ENCODE measurements around the gene FOXC2.

FOXC2 gene

GRCh38 chr16:86566601-86566965 is at the start of gene FOXC2:
FOXC2 (plus strand) TSS chr16:86566829; CDS start chr16:86567336, 507 bp downstream.
- DNase-seq = no peak

GRCh38 chr16:86517033-86517432 is 49.6 kb upstream of the FOXC2 start:
- no peak for DNase-seq

DNA sequence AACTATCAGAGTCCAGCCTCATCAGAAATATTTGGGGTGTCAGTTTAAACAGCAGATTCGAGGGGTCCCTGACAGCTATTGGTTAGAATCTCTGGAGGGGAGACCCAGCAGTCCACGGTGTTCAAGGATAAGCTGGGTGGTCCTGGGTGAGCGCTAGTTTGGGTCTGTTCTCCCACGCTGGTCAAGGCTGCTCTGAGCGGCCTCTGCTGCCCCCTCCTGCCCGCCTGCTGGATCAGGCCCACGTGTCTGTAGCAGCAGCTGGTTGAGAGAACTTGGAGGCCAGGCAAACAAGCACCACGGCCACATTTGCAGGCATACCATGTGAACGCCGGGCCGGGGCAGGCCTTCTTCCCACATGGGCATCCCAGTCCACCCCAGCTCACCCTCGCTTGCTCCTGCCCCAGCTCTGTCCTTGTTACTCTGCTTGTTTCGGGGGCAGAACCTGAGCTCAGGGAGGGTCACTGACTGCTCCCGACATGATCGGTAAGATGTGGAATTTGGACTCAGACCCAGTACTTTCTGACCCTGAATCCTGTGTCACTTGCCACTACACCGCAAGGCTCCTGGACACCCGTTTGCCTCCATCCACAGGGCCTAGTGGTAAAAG is 48.9 kb upstream of the FOXC2 start:
- no peak for DNase-seq

GRCh38 chr16:86519007-86519648 is 47.5 kb upstream of the FOXC2 start:
- no peak for DNase-seq

DNA sequence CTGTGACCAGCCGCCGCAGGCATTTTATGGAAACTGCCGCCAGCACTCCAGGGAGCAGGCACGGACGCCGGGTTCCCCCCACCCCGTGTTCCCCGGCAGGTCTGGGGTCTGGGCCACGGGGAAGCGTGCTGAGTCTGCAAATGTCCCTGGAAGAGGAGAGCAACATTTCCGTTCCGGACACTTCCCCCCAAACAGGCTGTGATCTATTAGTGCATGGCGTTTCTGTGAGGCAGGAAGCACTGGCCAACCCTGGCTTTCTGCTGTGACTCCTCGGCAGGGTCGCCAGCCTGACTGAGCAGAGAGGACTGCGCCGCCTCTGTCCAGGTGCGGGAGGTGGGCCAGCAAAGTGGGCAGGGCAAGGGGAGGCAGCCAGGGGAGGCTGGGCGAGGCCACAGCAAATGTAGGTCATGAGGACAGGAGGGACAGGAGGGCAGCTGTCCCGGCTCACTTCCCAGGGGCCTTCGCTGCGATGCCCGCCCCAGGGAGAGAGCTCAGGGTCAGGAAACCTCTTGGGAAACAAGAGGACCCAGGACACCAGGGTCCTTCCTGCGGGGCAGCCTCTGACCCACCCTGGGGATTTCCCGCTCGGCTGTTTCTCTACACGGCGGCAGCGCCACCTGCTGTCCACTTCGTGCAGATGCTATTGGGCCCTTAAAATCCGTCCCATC is 46.8 kb upstream of the FOXC2 start:
- no peak for DNase-seq

GRCh38 chr16:86520317-86521210 is 46.1 kb upstream of the FOXC2 start:
- DNase-seq = no peak

DNA sequence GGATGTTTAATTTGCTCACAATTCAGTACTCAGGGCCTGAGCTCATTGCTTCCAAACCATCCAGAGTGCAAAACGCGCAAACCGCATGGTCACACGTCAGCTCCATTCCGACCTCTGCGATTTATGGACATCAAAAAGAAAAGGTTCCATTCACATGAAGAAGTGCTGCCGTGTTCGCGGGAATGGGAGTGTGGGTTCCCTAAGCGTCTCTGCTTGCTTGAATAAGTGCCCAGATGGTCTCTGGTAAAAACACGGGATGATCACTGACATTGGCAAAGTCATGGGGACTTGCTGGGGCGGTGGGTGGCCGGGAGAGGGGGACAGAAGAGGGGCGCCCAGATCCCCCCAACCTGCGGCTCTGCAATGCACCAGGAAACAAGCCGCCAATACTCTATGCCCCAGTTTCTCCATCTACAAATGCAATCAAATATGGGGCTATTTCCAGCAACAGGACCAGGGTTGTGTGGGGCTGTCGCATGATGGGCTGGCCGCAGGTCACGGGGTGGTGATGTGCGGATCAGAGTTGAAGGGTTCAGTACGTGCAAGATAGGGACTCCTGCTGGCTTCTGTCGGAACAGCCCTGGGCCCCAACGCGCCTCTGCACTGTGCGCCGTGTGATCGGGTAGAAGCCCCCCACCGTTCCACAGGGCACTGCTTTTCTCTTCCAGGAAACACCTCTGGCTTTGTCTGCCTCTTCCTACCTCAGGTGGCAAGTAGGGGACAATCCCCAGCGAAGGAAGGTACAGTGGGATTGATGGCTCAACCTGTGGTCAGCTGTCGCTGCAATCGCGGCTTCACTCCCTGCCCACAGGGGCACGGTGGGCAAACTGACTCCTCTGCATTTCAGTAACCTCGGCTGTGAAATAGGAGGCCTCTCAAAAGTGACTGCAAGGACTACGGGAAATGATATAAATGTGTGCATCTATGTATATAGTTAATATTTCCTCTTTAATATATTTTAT is 45.1 kb upstream of the FOXC2 start:
- DNase-seq = no peak

DNA sequence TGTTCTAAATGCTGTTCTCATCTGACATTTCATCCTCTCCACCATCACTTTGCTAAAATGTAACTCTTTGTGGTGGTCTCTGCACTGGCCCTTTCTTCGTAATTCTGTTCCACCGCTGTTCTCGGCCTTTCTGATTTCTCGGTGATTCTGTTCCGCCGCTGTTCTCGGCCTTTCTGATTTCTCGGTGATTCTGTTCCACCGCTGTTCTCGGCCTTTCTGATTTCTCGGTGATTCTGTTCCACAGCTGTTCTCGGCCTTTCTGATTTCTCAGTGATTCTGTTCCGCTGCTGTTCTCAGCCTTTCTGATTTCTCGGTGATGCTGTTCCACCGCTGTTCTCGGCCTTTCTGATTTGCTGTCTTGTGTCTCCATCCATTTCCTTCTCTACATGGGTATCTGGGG is 44.0 kb upstream of the FOXC2 start:
- DNase-seq = no peak

DNA sequence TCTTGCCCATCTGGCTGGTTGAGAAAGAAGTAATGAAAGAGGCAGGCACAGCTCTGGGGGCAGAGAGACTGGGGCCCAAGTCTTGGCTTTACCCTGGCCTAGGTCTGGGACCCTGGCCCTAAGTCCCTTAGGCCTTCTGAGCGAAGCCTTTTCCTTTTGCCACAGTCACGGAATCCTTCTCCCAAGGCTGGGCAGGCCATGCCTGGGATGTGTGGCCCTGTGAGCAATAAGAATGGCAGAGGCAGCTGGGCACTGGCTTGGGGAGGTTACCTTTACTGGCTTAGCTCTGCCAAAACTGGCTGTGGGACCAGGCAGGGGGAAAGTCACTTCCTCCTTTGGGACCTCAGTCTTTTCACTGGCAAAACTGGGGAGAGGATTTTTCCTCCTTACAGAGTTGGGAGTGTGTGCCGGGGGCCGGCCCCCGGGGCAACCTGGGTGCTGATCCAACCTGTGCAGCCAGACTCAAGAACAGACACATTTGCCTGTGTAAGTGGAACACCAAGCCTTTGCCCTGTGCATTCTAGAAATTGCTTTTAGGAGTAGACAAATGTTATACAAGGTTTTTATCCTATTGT is 43.4 kb upstream of the FOXC2 start:
- no peak for DNase-seq

DNA sequence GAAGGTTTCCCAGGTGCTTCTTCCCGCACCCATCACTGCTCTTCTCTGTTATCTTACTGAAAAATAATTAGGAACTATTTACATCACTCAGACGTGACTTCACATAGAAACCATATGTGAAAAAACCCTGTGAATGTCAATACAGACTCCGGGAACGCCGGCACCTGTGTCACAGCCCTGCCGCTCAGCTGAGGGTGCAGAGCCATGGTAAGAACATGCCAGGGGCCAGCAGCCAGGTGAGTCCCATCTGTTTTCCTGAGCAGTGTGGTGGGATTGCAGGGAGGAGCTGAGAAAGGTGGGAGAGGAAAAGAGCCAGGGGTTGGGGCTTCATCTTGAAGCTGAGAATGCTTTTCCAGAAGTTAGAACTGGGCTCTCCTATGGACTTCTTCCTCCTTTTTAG is 42.6 kb upstream of the FOXC2 start:
- DNase-seq = no peak

DNA sequence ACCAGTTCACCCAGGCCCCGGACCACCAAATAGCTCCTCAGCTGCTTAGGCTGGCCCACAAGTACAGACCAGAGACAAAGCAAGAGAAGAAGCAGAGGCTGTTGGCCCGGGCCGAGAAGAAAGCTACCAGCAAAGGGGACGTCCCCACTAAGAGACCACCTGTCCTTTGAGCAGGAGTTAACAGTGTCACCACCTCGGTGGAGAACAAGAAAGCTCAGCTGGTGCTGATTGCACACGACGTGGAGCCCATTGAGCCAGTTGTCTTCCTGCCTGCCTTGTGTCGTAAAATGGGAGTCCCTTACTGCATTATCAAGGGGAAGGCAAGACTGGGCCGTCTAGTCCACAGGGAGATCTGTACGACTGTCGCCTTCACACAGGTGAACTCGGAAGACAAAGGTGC is 40.9 kb upstream of the FOXC2 start:
- DNase-seq = no peak

DNA sequence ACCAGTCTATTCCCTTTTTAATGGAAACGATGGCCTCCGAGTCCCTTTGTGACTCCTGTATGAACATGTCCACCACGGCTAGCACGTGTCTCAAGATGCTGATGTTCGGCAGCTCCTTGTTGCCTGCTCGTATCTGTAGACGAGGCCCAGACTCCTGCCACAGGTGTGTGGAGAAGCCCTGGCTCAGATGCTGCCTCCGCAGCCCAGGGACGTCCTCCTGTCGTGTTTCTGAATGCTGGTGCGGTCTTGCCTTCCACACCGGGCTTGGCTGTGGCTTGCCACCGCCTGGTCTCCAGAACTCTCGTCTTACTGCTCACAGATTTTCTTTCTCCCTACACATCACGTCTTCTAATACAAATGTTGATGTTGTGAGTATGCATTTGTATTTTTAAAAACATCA is 39.3 kb upstream of the FOXC2 start:
- no peak for DNase-seq

DNA sequence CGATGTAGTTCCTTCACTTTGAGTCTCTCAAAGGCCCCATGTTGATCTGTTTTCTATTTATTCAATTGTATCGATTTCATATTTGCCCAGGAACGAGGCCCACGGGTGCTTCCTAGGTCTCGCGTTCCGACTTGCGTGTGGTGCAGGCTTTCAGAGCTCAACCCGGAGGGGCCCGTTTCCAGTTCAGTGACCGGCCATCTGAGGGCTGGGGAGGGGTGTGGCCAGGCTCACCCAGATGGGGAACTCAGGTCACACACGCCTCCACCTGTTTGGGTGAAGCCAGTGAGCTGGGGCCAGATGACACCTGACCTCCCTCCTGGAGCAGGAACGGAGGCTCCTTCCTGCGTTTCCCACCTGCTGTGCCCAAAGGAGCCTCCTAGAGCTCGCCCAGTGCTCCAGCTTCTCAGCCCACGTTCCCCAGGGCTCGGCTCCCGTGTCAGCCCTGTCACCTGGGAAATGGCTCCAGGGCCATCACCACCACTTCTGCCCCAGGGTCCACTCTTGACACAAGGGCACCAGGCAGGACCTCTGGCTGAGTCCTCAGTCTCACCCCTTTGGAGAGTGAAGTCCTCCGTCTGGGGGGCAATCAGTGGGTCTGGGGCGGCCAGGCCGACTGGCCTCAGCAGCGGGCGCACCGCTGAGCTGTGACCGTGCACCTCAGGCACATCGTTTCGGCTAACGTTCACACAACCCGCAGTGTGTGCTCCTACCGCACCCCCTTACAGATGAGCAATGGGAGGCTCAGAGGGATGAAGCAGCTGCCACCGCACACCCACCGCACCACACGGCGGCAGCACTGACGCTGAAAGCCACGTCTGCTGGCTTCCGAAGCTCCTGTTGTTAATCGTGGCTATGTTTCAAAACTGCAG is 38.3 kb upstream of the FOXC2 start:
- no peak for DNase-seq

- DNase-seq = no peak
Observed at GRCh38 chr16:86529160-86529559, 37.5 kb upstream of the FOXC2 start.

GRCh38 chr16:86530251-86531190 is 36.1 kb upstream of the FOXC2 start:
- DNase-seq = no peak

GRCh38 chr16:86531191-86531545 is 35.5 kb upstream of the FOXC2 start:
- DNase-seq = no peak

DNA sequence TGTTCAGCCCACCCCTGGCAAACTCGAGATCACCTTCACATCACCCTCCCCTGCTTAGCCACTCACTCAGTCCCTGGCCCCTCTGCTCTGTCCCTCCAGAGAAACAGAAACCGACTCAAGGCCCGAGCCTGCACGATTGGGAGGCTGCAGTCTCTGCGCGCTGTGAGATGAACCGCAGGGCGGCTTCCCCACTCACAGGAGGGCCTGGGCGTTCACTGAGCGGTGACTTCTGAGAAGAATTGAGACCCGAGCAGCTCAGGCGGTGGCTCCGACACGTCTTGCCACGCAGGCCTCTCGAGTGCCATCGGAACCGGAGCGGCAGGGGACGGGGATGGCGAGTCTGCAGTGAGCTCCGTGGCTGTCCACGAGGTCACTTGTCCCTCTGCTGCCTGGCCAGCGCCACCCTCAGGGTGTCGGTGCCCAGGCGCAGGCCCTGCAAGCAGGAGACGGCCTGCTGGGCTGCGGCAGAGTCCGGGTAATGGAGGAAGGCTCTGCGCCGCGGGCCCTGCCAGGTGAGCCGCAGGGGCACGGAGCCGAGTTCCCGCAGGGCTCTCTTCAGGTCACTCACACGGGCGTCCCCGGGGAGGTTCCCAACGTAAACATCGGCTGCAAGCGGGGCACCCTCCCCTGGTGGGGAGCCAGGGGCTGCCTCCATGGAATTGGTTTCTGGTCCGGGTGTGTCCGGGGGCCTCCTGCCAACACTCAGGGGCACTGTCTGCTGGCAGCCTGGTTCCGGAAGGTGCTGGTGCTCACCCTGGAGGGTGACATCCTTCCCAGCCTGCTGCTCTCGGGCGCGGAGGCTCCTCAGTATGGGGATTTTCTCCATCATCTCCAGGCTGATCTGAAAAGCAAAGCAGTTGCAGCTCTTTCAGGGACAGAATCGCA is 34.7 kb upstream of the FOXC2 start:
- no peak for DNase-seq

- DNase-seq = no peak
Observed at GRCh38 chr16:86532526-86532815, 34.2 kb upstream of the FOXC2 start.

- no peak for DNase-seq
Observed at GRCh38 chr16:86533076-86533475, 33.6 kb upstream of the FOXC2 start.

Data from NCI-H187 (cell line).